Mesothelial cell of epicardium (in vitro differentiated cells): ENCODE measurements around the gene AATK. TPM values are rescaled to one million over a fixed set of nuclear protein-coding genes. Genes with fewer than 3 reads are reported as not detected.

ENCODE experiments used
- DNase-seq, 2 experiments: peaks; one replicate each; pipeline ENCODE4 v3.0.0; 2021; ENCODE audit warnings: low spot score in 2 of 2; ENCODE audit not compliant: unreplicated experiment in 2 of 2
- H3K27ac Mint-ChIP-seq: 2 replicates; pipeline ENCODE4 v1.8.0; 2021; ENCODE audit warnings: mixed read lengths
- H3K27me3 Mint-ChIP-seq: 2 replicates; pipeline ENCODE4 v1.8.0; 2021; ENCODE audit warnings: low read depth, mixed read lengths
- H3K36me3 Mint-ChIP-seq: 2 replicates; pipeline ENCODE4 v1.8.0; 2021; ENCODE audit warnings: mixed read lengths
- H3K4me1 Mint-ChIP-seq: 2 replicates; pipeline ENCODE4 v1.8.0; 2021; ENCODE audit warnings: mixed read lengths
- H3K4me3 Mint-ChIP-seq: 2 replicates; pipeline ENCODE4 v1.8.0; 2021; ENCODE audit warnings: mild to moderate bottlenecking, moderate library complexity, mixed read lengths
- H3K9me3 Mint-ChIP-seq: 2 replicates; pipeline ENCODE4 v1.8.0; 2021; ENCODE audit warnings: mixed read lengths
- CTCF ChIP-seq: fragments of 200-600 bp; sonication (generic); IDR thresholded peaks from one replicate; pipeline ENCODE4 v1.5.0; 2021; ENCODE audit warnings: antibody characterized with exemption; ENCODE audit not compliant: unreplicated experiment
- total RNA-seq: library from RNA; stranded (reverse); gene quantifications from 3 replicates; pipeline ENCODE4 v1.2.1, GENCODE V29; 2021

The AATK gene
- total RNA-seq, 1 donor from 2014 or later, result 17.3 TPM

DNA sequence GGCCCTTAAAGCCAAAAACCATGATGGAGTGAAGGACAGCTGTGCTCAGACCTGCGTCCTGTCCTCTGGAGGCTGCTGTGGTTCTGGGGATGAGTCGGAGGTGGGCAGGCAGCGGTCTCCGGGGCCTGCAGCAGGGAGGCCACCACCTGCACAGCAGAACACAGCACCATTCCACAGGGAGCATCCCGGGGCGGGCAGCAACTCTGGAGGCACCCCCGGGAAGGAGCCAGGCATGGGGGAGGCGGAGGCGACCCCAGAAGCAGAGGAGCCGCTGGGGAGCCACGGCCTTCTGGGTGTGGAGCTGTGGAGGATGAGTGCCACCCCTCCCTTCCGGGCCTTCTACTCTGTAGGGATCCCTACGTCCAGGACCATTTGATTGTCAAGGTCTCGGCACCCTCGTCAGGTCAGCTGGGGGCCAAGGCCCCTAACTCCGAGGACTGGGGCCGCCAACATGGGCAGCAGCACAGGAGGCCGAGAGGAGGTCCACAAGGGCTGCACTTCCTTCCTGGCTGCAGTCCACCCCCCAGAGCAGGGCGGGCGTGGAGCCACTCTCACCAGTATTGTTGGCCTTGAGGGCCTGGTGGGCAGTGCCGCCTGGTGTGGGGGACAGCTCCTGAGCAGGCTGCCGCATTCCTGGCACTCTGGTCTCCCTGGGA is 32.9 kb upstream of the AATK start:
- no peaks in the 10 kb centered on the region for H3K9me3 Mint-ChIP-seq
- H3K27ac Mint-ChIP-seq, result no peak overlapping the region
- H3K36me3 Mint-ChIP-seq, result peaks cover 2% of the 10 kb centered on the region
- H3K4me1 Mint-ChIP-seq, result no peaks in the 10 kb centered on the region
- H3K4me3 Mint-ChIP-seq, result no peak overlapping the region
- no peaks in the 10 kb centered on the region for H3K27me3 Mint-ChIP-seq
- no peak for DNase-seq
- no peak for TF ChIP-seq CTCF

DNA sequence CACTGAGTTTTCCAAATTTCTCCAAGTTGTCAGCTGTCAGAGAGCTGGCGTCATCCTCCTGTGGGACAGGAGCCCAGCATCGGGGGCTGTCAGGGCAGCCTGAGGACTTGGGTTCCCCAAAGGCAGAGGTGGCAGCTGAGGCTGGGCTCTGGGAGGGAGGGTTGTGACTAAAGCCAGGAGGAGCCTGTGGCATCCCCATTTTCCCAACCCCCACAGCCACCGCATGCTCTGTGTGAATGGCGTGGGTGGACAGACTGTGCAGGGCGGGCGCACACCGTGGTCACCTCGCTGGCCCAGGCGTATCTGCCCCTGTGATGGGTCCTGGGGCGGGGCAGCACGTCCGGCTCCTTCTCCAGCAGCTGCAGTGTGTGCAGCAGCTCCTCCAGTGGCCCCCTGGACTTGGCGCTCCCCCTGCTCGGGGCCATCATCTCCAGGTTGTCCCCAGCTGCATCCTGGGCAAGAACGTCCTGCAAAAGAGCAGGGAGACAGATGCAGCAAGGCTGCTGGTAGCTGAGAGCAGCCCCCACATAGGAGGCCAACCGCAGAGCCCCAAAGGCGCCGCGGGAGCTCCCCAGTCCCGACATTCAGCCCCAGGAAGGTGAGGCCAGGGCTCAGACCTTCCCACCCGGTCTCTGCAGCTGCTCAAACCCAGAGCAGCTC is 31.9 kb upstream of the AATK start:
- Mint-ChIP-seq H3K4me1 (no peaks in the 10 kb centered on the region), H3K9me3 (no peaks in the 10 kb centered on the region), H3K36me3 (peaks cover 2% of the 10 kb centered on the region), H3K4me3 (no peak overlapping the region), H3K27me3 (no peaks in the 10 kb centered on the region), H3K27ac (no peak overlapping the region)
- DNase-seq, result peak in 1 of 2 experiments; percentile 12
- TF ChIP-seq CTCF, result no peak

GRCh38 chr17:81197409-81197795 is 31.4 kb upstream of the AATK start:
- Mint-ChIP-seq H3K9me3 (no peaks in the 10 kb centered on the region), H3K27me3 (no peaks in the 10 kb centered on the region), H3K4me3 (no peak overlapping the region), H3K4me1 (no peaks in the 10 kb centered on the region), H3K27ac (no peak overlapping the region), H3K36me3 (peaks cover 2% of the 10 kb centered on the region)
- no peak for TF ChIP-seq CTCF
- no peak for DNase-seq

DNA sequence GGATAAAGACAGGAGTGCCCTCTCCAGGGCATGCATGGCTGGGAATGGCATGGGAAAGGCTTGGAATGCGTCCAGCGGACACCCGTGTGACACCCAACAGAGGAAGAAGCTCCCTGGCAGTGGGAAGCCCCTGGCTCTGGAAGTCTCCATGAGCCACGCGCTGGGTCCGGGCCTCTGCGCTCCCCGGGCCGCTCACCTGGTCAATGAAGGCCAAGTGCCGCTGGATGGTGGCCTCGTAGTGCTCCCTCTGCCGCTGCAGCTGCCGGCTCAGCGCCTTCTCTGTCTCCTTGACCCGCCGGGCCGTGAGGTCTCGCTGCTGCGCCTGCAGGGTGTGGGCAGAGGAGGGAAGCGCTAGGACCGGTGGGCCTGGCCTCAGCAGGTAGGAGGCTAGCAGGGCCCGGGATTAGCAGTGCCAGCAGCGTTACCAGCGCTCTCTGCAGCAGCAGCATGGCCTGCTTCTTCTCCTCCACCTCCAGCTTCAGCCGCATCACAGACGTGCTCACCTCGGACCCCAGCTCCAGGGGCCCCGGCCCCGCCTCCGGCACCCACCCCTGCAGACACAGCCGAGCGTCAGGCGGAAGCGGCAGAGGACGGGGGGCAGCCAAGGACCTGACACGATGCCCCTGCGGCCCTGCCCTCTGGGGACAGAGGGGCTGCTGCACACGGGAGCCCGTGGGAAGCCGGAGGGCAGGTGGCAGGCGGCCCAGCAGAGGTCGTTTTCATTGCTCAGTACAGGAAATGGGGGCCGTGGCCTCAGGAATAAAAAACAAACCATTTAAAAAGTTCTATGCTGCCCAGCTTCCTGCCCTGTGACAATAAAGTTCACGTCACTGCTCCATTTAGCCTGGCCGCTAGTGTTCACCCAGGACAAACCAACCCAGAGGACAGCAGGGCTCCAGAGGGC is 30.7 kb upstream of the AATK start:
- no peaks in the 10 kb centered on the region for H3K4me1 Mint-ChIP-seq
- no peak for TF ChIP-seq CTCF
- no peaks in the 10 kb centered on the region for H3K27me3 Mint-ChIP-seq
- no peak overlapping the region for H3K4me3 Mint-ChIP-seq
- H3K27ac Mint-ChIP-seq, result no peak overlapping the region
- no peaks in the 10 kb centered on the region for H3K9me3 Mint-ChIP-seq
- no peaks in the 10 kb centered on the region for H3K36me3 Mint-ChIP-seq
- no peak for DNase-seq

DNA sequence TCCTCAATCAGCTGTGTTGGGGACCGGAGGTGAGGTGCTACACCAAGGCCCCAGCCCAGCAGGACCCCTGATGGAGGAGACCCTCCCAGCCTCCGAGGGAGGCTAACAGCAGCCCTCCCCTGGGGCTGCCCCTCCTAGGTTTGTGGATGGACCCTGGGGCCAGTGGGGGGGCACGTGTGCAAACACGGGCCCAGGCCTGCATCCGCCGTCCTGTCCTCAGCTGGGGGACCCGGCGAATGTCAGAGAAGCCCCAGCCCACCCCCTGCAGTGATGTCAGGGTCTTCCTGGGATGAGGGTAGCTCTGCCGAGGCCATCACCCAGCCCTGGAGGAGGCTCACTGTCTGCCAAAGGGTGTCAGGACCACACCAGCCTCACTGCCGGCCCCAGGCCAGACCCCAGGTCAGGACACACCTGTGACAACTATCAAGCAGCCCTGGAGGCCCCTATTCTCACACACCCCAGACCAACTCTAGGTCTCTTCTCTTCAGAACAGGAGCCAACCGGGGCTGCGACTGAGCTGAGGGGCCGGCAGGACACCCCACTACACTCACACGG is 30.0 kb upstream of the AATK start:
- Mint-ChIP-seq H3K27ac (no peak overlapping the region), H3K9me3 (no peaks in the 10 kb centered on the region), H3K4me1 (no peaks in the 10 kb centered on the region), H3K27me3 (no peaks in the 10 kb centered on the region), H3K4me3 (no peak overlapping the region), H3K36me3 (no peaks in the 10 kb centered on the region)
- DNase-seq, result no peak
- TF ChIP-seq CTCF, result no peak
